Amniotic epithelial cell (primary cell): ENCODE data around the gene KLF11.
"Not testable (repeated sequence)": the region's sequence is repeated elsewhere in the genome, so short reads cannot be mapped to it uniquely, and the experiment has no call there.

Experiments
- DNase-seq: peaks from one replicate; pipeline ENCODE4 v3.0.0-alpha.2; 2010; ENCODE audit warnings: low read depth

Gene KLF11

DNA sequence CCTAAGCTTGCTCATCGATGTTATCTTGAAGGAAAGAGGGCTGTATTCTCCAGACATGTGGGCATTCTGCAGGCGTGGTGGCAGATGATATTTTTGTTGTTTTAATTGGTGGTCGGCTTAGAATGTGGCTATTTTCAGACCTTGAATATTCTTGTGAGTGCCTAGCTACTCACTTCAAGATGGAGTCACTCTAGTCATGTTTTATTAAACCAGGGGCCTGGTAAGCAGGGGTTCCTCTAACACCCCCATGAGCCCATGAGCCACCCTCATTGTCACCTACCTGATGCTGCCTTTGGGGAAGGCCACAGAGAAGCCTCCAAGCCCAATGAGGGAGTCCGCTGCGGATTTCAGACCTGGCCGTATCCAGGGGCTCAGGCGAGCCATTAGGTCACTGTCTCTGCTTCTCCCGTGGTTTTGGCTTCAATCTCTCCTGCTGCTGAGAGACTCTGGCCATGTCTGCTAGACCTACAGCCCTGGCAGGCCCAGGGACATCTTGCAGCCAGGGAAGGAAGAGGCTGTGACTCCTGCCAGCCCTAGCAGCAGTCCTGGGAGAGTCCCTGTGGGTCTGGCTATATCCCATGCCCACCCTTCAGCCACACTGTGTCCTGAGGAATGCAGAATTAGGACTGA, 16.3 kb upstream of the KLF11 start:
- no peak for DNase-seq

- no peak for DNase-seq
Measured at GRCh38 chr2:10027660-10028330, 15.6 kb upstream of the KLF11 start.

DNA sequence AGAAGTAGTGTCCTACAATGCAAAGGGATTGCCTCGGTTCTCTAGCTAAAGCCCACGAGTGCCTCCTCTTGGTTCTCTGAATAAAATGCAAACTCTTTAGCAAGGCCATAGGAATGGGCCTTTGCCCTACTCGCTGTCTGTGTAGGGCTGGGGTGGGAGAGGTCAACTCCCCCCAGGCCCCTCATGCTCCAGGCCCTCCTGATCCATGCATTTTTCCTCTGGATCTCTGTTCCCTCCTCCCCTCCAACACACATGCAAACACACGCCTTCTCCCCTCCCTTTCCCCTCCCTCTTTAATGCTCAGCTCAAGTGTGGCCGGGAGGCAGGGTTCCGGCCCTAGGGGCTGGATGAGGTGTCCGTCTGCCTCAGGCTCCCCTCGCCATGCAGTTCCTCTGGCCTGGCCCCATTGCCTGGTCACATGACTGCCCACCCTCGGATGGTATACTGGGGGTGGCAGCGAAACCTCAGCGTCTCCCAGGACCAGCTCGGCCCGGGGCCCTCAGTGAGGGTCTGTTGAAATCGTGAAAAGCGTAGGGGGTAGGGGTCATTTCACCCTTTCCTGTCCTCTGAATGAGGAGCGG, 14.9 kb upstream of the KLF11 start:
- no peak for DNase-seq

DNA sequence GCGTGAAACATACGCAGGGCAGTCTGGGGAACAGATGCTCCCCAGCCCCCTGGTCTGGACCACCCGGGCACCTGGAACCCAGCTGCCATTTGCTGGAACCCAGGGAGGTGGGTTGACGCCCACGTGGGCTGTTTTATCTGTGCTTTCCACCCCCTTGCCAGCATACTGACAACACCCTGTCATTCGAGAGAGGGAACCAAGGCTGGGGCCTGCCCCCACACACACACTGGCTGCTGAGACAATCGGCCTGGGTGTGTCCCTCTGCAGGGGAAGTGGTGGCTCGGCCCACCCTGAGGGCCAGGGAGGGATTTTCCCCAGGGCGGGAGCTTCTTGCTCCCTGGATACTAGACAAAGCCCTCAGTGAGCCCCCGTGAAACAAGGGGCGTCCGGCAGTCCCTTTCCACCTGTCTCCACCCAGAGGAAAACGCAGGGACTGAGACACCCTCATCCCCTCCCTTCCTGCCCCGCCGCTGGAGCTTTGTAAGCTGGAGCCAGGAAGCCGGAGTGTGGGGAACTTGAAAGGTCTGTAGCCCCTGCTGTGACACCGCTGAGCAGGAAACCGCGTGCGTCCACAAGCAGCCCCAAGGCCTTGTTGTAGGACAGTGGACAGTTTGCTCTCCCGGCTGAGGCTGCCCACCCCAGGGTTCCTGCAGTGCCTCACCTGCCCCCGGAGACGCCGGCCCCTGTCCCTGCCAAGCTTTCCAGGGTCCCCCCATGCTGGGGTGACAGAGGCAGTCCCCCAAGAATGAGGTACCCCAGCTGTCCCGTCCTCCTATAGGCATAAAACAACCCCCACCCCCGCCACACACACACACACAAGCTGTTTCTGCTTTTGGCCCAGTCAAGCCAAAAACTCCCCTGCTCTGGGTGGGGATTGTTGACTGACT, 14.1 kb upstream of the KLF11 start:
- DNase-seq = no peak

DNA sequence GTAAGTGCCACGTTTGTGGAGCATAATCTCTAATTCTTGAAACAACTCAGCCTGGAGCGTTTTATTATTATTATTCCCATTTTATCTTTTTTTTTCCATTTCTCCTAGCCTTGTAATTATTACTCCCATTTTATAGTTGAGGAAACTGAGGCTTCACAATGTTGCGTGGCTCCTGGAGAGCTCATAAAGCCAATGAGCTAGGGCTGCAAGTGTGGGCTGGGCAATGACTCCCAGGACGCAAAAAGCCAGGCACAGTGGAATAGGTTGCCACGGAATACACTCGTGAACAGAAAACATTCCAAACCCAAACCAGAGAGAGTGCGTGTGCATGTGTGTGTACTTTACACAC, 13.5 kb upstream of the KLF11 start:
- no peak for DNase-seq

DNA sequence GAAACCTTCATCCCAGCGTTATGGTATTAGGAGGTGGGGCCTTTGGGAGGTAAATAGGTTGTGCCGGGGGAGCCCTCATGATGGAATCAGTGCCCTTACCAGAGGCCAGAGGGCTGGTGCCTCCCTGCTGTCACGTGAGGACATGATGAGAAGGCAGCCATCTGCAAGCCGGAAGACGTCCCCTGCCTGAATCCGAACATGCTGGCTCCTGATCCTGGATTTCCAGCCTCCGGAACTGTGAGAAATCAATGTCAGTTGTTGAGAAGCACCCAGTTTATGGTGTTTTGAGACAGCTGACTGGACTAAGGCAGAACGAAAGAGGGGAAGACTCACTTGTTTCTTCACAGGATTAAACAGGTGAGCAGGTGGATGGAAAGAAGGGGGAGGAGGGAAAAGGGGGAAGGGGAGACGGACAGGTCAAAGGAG, 13.0 kb upstream of the KLF11 start:
- peak; percentile 25 for DNase-seq

- DNase-seq = not testable (repeated sequence)
Measured at GRCh38 chr2:10030798-10031197, 12.6 kb upstream of the KLF11 start.

- no peak for DNase-seq
Measured at GRCh38 chr2:10031886-10032745, 11.2 kb upstream of the KLF11 start.

- DNase-seq = no peak
Measured at GRCh38 chr2:10032746-10033105, 10.6 kb upstream of the KLF11 start.

DNA sequence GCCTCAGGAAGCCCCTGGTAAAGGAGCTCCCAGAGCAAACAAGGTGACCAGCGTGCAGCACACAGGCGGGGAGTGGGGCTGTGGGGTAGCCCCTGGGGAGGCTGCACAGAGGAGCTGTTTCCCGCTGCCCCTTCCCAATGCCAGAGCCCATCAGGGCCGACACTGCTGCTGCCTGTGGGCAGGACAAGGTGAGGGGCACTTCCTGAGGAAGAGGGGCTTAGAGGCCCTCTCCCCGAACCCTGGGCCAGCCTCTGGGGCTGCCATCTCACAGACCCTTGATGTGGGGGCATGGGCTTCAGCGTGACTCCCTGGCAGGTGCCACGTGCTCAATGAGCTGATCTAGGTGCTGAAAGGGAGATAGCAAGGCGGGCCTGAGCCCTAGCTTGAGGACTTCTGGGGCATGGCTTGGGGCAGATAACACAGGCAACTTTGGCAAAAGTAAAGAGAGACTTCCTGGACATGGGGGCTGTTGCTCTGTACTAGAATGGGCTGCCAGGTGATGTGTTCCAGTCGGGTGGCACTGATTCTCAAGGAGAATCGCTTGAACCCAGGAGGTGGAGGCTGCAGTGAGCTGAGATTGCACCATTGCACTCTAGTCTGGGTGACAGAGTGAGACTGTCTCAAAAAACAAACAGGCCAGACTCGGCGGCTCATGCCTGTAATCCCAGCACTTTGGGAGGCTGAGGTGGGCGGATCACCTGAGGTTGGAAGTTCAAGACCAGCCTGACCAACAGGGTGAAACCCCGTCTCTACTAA, 9.9 kb upstream of the KLF11 start:
- DNase-seq = no peak

- no peak for DNase-seq
Measured at GRCh38 chr2:10034333-10035052, 8.9 kb upstream of the KLF11 start.

- DNase-seq = no peak
Measured at GRCh38 chr2:10035053-10035422, 8.3 kb upstream of the KLF11 start.

DNA sequence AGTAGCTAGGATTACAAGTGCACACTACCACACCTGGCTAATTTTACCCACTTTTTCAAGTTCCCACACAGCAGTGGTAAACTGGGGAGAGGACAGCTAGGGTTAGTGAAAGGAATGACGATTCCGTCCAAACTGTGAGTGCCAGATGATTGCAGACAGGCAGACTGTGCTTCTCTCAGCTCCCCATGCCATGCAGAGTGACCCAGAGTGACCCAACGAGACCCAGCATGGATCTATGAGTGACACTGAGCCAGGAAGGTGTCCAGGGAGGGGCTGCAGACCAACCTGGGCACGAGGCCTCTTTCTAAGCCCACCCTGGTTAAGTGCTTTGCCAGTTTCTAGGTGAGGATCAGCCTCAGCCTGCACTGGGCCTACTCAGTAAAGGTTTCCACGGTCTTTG, 7.7 kb upstream of the KLF11 start:
- DNase-seq = no peak

DNA sequence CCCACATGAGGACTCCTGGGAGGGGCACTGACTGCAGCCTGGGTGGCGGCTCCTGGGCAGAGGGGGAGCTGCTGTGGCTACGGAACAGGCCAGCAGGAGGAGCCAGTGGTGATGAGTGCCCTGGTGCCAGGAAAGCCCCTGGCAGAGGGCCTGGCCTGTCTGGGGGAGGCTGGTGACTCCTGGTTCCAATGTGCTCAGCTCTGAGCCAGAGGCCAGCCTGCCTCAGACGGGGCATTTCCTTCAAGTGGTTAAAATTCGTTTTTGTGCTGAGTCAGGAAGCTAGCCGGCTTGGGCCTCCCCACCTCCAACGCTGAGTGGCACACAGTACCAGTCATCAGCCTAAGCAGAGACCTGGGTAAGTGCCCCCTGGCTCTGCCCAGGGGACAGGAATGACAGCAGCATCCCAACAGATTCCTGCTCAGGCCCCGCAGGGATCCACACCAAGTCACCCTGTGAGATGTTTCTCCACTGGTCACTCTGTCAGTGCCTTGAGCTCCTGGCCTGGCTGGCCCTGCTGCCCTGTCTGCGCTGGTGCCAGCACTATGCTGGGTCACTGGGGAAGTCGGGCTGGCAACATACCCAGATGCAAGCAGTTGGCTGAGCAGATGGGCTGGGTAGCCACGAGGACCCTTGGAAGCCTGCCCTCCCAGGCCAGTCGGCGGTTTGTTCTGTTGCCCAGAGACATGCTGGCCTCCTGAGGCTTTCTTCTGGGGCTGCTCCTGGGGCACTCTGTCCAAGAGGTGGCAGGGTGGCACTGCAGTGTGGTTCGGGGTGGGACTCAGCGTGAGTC, 7.1 kb upstream of the KLF11 start:
- peak; percentile 52 for DNase-seq

DNA sequence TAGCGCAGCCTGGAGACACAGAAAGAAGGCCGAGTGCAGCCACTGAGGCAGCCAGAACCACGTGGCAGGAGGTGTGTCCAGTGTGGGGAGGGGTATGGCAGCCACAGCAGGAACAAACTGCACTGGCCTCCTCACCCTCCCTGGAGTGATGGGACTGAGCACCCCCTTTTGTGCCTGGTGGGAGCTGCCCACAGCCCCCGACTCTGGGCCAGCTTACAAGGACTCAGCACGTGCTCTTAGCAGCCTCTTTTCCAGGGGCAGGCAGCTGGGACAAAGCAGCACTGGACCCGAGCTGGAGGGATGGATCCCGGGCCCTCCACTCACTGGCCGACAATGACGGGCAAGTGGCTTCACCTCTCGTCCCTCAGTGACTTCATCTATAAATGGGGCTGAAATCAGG, 5.2 kb upstream of the KLF11 start:
- no peak for DNase-seq

DNA sequence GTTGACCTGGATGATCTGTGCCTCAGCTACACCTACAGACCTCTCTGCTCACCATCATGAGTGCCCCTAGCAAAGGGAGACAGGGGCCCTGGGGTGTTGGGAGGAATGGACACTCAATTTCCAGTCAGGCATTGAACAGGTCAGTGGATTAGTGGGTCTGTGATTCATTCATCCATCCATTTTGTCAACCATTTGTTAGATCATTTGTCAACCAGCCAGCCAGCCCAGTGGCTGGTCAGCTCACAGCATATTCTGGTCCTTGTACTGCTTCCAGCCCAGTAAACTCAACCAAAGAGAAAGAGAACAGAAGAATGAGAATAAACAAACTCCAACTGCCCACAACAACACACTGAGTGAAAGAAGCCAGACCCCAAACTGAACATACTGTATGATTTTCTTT, 4.6 kb upstream of the KLF11 start:
- no peak for DNase-seq

DNA sequence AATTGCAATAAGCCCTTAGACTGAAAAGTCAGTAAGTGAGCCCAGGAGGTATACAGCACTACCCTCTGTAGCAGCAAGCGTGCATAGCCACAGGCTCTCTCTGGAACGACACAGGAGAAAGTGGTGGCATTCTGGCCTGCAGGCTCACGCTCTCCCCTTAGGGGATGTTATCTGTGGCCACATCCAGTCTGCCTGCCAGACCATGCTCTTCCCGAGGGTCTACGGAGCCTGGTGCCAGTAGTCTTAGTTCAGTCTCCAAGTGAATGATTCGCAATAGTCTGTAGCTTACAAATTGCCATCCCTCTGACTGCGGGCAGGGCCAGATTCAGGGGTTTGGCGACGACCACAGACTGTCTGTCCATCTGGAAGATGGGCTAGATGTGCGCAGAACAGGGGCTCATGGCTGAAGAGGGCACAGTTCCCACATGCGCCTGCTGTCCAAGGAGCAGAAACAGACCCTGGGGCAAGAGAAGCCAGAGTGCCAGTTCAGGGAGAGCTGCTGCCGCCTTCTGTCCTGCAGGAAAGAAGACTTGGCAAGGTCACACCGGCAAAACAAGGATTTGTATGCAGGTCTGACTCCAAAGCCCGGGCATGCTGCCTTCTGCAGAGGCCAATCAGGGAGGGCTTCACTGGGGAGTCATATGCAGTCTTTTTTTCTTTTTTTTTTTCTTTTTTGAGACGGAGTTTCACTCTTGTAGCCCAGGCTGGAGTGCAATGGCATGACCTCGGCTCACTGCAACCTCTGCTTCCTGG, 3.5 kb upstream of the KLF11 start:
- DNase-seq = no peak

DNA sequence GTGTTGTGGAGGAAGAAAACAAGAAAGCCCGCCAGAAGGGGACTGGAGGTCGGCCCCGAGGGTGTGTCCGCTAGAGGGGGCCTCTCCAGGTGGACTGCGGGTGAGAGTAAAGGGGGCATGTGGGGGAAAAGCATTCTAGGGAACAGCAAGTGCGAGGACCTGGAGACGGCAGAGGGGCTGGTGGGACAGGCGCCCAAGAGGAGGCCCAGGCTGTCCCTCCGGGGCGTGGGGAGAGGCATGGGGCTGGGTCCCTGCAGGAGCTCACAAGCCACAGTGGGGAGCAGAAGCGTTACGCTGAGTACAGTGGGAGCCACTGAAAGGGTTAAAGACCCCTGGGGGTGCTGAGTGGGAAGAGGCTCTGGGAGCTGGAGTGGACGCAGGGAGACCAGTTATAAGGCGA, 1.6 kb upstream of the KLF11 start:
- DNase-seq = no peak
